RWPE1 (cell line): Measurements from ENCODE around the gene SH3PXD2A.
"Not testable (repeated sequence)": the region's sequence is repeated elsewhere in the genome, so short reads cannot be mapped to it uniquely, and the experiment has no call there.

Experiments
- CTCF ChIA-PET: fragments of 350-600 bp; sonication (Branson Sonifier 250); formaldehyde crosslinking; extraction: SDS; loops from one replicate; lab custom pipeline; 2021; lab: Yijun Ruan, JAX
- POLR2A ChIA-PET: fragments of 400-600 bp; formaldehyde crosslinking; extraction: SDS; loops from one replicate; lab custom pipeline; 2020; ENCODE audit warnings: antibody characterized with exemption; ENCODE audit not compliant: low non-redundant PET; lab: Yijun Ruan, JAX
- DNase-seq: peaks from one replicate; pipeline ENCODE4 v3.0.0; 2012; ENCODE audit warnings: low spot score
- H3K27ac ChIP-seq: fragments of 450-650 bp; 2 replicates; pipeline ENCODE4 v1.5.1; 2017
- TF ChIP-seq, protein P1 (sequence below): fragments of 450-650 bp; conservative IDR thresholded peaks from 2 replicates; pipeline ENCODE4 v1.5.1; 2017; ENCODE audit warnings: low read depth, mild to moderate bottlenecking

SH3PXD2A gene

DNA sequence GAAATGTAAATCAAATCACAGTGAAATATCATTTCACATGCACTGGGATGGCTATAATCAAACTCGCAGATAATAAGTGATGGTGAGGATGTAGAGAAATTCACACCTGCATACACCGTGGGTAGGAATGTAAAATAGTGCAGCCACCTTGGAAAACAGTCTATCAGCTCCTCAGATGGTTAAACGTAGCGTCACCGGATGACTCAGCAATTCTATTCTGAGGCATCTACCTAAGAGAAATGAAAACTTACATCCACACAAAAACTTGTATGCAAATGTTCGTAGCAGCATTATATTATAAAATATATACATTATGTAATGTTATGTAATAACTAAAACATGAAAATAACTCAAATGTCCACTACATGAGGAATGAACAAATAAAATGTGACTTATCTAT is 38.9 kb downstream of the SH3PXD2A start:
- no peak overlapping the region for H3K27ac ChIP-seq
- ChIA-PET POLR2A (no interaction called here), CTCF (no interaction called here)
- no peak for DNase-seq
- TF ChIP-seq, protein P1, sequence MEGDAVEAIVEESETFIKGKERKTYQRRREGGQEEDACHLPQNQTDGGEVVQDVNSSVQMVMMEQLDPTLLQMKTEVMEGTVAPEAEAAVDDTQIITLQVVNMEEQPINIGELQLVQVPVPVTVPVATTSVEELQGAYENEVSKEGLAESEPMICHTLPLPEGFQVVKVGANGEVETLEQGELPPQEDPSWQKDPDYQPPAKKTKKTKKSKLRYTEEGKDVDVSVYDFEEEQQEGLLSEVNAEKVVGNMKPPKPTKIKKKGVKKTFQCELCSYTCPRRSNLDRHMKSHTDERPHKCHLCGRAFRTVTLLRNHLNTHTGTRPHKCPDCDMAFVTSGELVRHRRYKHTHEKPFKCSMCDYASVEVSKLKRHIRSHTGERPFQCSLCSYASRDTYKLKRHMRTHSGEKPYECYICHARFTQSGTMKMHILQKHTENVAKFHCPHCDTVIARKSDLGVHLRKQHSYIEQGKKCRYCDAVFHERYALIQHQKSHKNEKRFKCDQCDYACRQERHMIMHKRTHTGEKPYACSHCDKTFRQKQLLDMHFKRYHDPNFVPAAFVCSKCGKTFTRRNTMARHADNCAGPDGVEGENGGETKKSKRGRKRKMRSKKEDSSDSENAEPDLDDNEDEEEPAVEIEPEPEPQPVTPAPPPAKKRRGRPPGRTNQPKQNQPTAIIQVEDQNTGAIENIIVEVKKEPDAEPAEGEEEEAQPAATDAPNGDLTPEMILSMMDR, result no peak

DNA sequence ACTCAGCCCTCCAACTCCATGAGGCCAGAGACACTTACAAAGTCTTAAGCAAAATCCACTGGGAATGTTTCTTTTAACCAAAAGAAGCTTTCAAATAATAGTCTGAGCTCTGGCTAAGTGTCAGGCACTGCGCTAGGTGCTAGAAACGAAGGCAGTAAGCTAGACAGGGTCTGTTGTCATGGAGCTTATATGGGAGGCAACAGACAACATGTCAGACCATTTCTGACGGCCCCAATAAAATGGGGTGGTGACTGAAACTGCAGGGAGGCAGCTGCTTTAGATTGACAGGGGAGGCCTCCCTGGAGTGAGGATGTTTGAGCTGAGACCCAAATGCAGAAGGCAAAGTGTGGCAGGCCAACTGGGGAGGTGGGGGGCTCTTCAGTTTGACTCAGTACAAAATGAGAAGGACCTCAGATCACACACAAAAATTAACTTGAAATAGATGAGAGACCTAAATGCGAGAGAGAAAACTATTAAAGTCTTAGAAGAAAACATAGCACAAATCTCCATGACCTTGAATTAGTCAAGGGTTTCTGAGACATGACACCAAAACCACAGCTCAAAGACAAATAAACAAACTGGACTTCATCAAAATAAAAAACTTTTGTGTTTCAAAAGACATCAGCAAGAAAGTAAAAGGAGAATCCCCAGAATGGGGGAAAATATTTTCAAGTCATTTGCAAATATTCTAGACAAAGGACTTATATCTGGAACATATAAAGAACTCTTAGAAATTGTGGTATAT is 40.6 kb downstream of the SH3PXD2A start:
- no peak for DNase-seq
- TF ChIP-seq, protein P1, result no peak
- ChIA-PET POLR2A (interaction anchor here (0.6 kb wide), 1 partner anchor 1457 kb away, joined by 3 read pairs; no protein-coding TSS in a partner anchor), CTCF (interaction anchor here (0.5 to 1.1 kb wide), 4 partner anchors 28 to 58 kb away, joined by 3 to 5 read pairs (median 4); no protein-coding TSS in a partner anchor)
- H3K27ac ChIP-seq, result peak overlapping the region; percentile 25

DNA sequence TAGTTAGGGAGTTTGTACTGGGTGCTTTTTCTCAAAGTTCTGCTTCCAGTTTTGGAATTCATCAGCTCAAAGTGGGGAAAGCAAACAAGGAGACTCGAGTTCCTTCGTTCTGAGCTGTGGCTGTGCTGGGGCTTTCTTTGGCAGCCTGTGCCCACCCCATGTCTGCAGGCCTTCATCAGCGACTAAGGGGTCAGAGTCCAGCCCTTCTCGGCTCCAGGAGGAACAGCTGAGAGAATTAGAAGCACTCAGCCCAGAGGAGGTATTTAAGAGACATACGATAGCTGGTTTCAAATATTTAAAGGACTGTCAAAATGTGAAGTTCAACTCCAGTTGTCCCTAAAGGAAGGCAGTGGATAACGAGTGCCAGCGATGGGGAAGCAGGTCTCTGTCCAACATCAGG is 41.3 kb downstream of the SH3PXD2A start:
- no peak for DNase-seq
- ChIA-PET CTCF (interaction anchor here (0.6 to 1.1 kb wide), 4 partner anchors 20 to 540 kb away, joined by 3 to 6 read pairs (median 4); partner anchors contain the start of gene CFAP58), POLR2A (interaction anchor here (0.7 kb wide), 1 partner anchor 42 kb away, joined by 3 read pairs; no protein-coding TSS in a partner anchor)
- peak overlapping the region; percentile 25 for H3K27ac ChIP-seq
- TF ChIP-seq, protein P1, result no peak

DNA sequence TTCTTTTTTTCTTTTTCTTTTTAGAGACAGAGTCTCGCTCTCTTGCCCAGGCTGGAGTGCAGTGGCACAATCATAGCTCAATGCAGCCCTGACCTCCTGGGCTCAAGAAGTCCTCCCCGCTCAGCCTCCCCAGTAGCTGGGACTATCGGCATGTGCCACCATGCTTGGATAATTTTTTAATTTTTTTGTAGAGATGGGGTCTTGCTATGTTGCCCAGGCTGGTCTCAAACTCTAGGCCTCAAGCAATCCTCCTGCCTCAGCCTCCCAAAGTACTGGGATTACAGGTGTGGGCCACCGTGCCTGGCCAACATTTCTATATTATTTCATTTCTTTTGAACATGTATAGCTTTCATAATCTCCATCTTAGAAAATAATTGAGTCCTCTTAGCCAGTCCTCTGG is 42.1 kb downstream of the SH3PXD2A start:
- DNase-seq, H3K27ac ChIP-seq, POLR2A ChIA-PET: not testable (repeated sequence)
- CTCF ChIA-PET, result interaction anchor here (0.6 to 1.1 kb wide), 3 partner anchors 20 to 1382 kb away, joined by 3 to 6 read pairs (median 4); no protein-coding TSS in a partner anchor

DNA sequence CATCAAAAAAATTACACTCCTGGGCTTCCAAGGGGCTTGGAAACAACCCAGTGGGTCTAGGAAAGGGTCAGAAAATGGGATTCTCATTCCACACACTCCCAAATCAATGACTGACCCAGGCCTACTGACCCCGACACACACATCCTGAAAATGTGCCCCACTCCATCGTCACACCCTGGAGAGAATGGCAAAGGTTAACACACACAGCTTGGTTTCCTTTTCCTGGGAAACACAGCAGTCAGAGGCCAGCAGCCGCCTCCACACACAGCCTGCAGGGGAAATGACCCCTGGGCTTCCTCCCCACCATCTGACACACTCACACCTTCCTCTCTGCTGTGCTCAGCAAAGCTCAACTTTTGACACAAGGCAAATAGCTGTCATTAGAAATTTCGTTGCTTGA is 42.9 kb downstream of the SH3PXD2A start:
- POLR2A ChIA-PET, result no interaction called here
- H3K27ac ChIP-seq, result peak overlapping the region; percentile 28
- no peak for DNase-seq
- TF ChIP-seq, protein P1, result no peak
- CTCF ChIA-PET, result no interaction called here

DNA sequence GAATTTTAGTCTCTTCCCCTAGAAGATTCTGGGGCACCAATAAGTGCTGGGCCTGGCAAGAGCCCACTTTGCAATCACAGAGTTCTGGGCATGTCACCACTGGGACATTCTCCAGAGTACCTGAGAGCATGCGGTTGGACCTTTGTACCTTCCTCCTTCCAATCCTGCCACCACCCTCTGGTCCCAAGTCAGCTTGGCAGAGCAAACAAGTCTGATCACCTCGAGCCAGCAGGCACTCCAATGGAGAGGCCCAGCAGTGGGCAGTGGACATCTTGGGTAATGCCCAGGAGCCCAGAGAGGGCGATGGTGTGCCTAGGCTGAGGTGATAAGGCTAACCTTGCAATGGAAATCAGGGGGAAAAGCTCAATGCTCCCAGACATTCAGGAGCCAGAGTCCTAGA is 43.4 kb downstream of the SH3PXD2A start:
- POLR2A ChIA-PET, result no interaction called here

More for the DNA sequence above, 43.4 kb downstream of the SH3PXD2A start:
- DNase-seq, result no peak
- peak overlapping the region; percentile 28 for H3K27ac ChIP-seq
- CTCF ChIA-PET, result no interaction called here
- TF ChIP-seq, protein P1, result no peak
